Hematopoietic multipotent progenitor cell treated with erythropoietin and hydrocortisone succinate and interleukin-3 and kit ligand, for 17 days (in vitro differentiated cells): ENCODE results near the gene SECISBP2L.

Source experiments
- DNase-seq: peaks from one replicate; pipeline ENCODE4 v3.0.0-alpha.2; 2015; ENCODE audit warnings: low spot score

SECISBP2L gene

GRCh38 chr15:48963524-48964113, 82.6 kb downstream of the SECISBP2L start, which contains the start of gene SHC4:
Gene SHC4, minus strand, starts transcription at chr15:48963919. Its CDS starts 904 bp downstream, at chr15:48963015.
- DNase-seq = no peak

- no peak for DNase-seq
Observed at GRCh38 chr15:48962662-48963523, 83.4 kb downstream of the SECISBP2L start.

GRCh38 chr15:48955967-48956366, 90.3 kb downstream of the SECISBP2L start:
- no peak for DNase-seq

GRCh38 chr15:48955370-48955769, 90.9 kb downstream of the SECISBP2L start:
- no peak for DNase-seq

GRCh38 chr15:48954538-48954937, 91.7 kb downstream of the SECISBP2L start:
- DNase-seq = no peak

- DNase-seq = no peak
Observed at GRCh38 chr15:48946840-48947187, 99.4 kb downstream of the SECISBP2L start.

GRCh38 chr15:48946074-48946839, 100.0 kb downstream of the SECISBP2L start:
- no peak for DNase-seq

- DNase-seq = no peak
Observed at GRCh38 chr15:48945386-48945785, 100.9 kb downstream of the SECISBP2L start.

GRCh38 chr15:48941904-48942303, 104.3 kb downstream of the SECISBP2L start:
- DNase-seq = no peak

- DNase-seq = no peak
Observed at GRCh38 chr15:48940508-48940907, 105.7 kb downstream of the SECISBP2L start.

GRCh38 chr15:48939648-48940047, 106.6 kb downstream of the SECISBP2L start:
- DNase-seq = no peak
